ENCODE measurements around the gene APOBEC3F. TPM values are rescaled to one million over a fixed set of nuclear protein-coding genes. Genes with fewer than 3 reads are reported as not detected.
"Not testable (repeated sequence)": the region's sequence is repeated elsewhere in the genome, so short reads cannot be mapped to it uniquely, and the experiment has no call there.

The APOBEC3F gene
- total RNA-seq, 2 donors from 2014 or later, result 0.49 to 0.95 TPM

- ATAC-seq (ENCODE audit: insufficient number of reproducible peaks, low FRiP score, low read depth) (no peak), DNase-seq (ENCODE audit: low spot score) (no peak)
- Histone ChIP-seq H3K27ac (no peak overlapping the region), H3K9me3 (no peaks in the 10 kb centered on the region), H3K27me3 (replicated peaks; ENCODE audit: insufficient read depth) (no peaks in the 10 kb centered on the region), H3K4me3 (no peak overlapping the region), H3K4me1 (ENCODE audit: control insufficient read depth in 1 of 2, low read depth in 2 of 2) (no peaks in the 10 kb centered on the region), H3K36me3 (no peaks in the 10 kb centered on the region)
- TF ChIP-seq CTCF (IDR thresholded peaks at IDR 0.05), result no peak
These were observed 15.0 kb downstream of the APOBEC3F start for GRCh38 chr22:39055658-39056057.

GRCh38 chr22:39061290-39061689, 20.6 kb downstream of the APOBEC3F start:
- not testable (repeated sequence) for H3K4me3 ChIP-seq; H3K27me3 ChIP-seq (replicated peaks; ENCODE audit: insufficient read depth); DNase-seq (ENCODE audit: low spot score); H3K36me3 ChIP-seq; H3K27ac ChIP-seq; ATAC-seq (ENCODE audit: insufficient number of reproducible peaks, low FRiP score, low read depth); H3K9me3 ChIP-seq; H3K4me1 ChIP-seq (ENCODE audit: control insufficient read depth in 1 of 2, low read depth in 2 of 2)

GRCh38 chr22:39061951-39062350, 21.3 kb downstream of the APOBEC3F start:
- not testable (repeated sequence) for H3K4me3 ChIP-seq; H3K4me1 ChIP-seq (ENCODE audit: control insufficient read depth in 1 of 2, low read depth in 2 of 2); H3K36me3 ChIP-seq; H3K27me3 ChIP-seq (replicated peaks; ENCODE audit: insufficient read depth); H3K9me3 ChIP-seq; H3K27ac ChIP-seq; DNase-seq (ENCODE audit: low spot score); ATAC-seq (ENCODE audit: insufficient number of reproducible peaks, low FRiP score, low read depth)

GRCh38 chr22:39063904-39064303, 23.2 kb downstream of the APOBEC3F start:
- DNase-seq (ENCODE audit: low spot score); H3K36me3 ChIP-seq; H3K27ac ChIP-seq; H3K4me3 ChIP-seq; ATAC-seq (ENCODE audit: insufficient number of reproducible peaks, low FRiP score, low read depth); H3K27me3 ChIP-seq (replicated peaks; ENCODE audit: insufficient read depth); H3K4me1 ChIP-seq (ENCODE audit: control insufficient read depth in 1 of 2, low read depth in 2 of 2); H3K9me3 ChIP-seq: not testable (repeated sequence)

- not testable (repeated sequence) for ATAC-seq (ENCODE audit: insufficient number of reproducible peaks, low FRiP score, low read depth); H3K9me3 ChIP-seq; DNase-seq (ENCODE audit: low spot score); H3K4me3 ChIP-seq; H3K27me3 ChIP-seq (replicated peaks; ENCODE audit: insufficient read depth); H3K27ac ChIP-seq; H3K36me3 ChIP-seq; H3K4me1 ChIP-seq (ENCODE audit: control insufficient read depth in 1 of 2, low read depth in 2 of 2)
These were observed 26.0 kb downstream of the APOBEC3F start for GRCh38 chr22:39066442-39067276.

GRCh38 chr22:39068033-39068785, 27.5 kb downstream of the APOBEC3F start:
- no peak for TF ChIP-seq CTCF (IDR thresholded peaks at IDR 0.05)
- ATAC-seq (ENCODE audit: insufficient number of reproducible peaks, low FRiP score, low read depth), result no peak

GRCh38 chr22:39070186-39070585, 29.5 kb downstream of the APOBEC3F start:
- DNase-seq (ENCODE audit: low spot score) (no peak), ATAC-seq (ENCODE audit: insufficient number of reproducible peaks, low FRiP score, low read depth) (no peak)
- H3K27me3 ChIP-seq (replicated peaks; ENCODE audit: insufficient read depth), result no peaks in the 10 kb centered on the region
- H3K4me3 ChIP-seq, result no peak overlapping the region
- H3K4me1 ChIP-seq (ENCODE audit: control insufficient read depth in 1 of 2, low read depth in 2 of 2), result no peaks in the 10 kb centered on the region
- no peaks in the 10 kb centered on the region for H3K36me3 ChIP-seq
- H3K27ac ChIP-seq, result no peak overlapping the region
- TF ChIP-seq CTCF (IDR thresholded peaks at IDR 0.05), result no peak
- no peaks in the 10 kb centered on the region for H3K9me3 ChIP-seq

More at GRCh38 chr22:39068033-39068785, 27.5 kb downstream of the APOBEC3F start:
- no peaks in the 10 kb centered on the region for H3K27me3 ChIP-seq (replicated peaks; ENCODE audit: insufficient read depth)
- no peak overlapping the region for H3K27ac ChIP-seq
- no peaks in the 10 kb centered on the region for H3K9me3 ChIP-seq
- no peak for DNase-seq (ENCODE audit: low spot score)
- no peak overlapping the region for H3K4me3 ChIP-seq
- H3K36me3 ChIP-seq, result no peaks in the 10 kb centered on the region
- no peaks in the 10 kb centered on the region for H3K4me1 ChIP-seq (ENCODE audit: control insufficient read depth in 1 of 2, low read depth in 2 of 2)

- H3K4me3 ChIP-seq; ATAC-seq (ENCODE audit: insufficient number of reproducible peaks, low FRiP score, low read depth); H3K9me3 ChIP-seq; H3K27ac ChIP-seq; H3K27me3 ChIP-seq (replicated peaks; ENCODE audit: insufficient read depth); H3K36me3 ChIP-seq; H3K4me1 ChIP-seq (ENCODE audit: control insufficient read depth in 1 of 2, low read depth in 2 of 2); DNase-seq (ENCODE audit: low spot score): not testable (repeated sequence)
These were observed 31.9 kb downstream of the APOBEC3F start for GRCh38 chr22:39072581-39072981.
